Nephron progenitor cell (in vitro differentiated cells): ENCODE results near the gene CLNS1A.

Experiments used
- DNase-seq: peaks from one replicate; pipeline ENCODE4 v3.0.0; 2021
- H3K27ac Mint-ChIP-seq: 2 replicates; pipeline ENCODE4 v1.8.0; 2021; ENCODE audit warnings: mild to moderate bottlenecking, moderate library complexity, mixed read lengths
- H3K27me3 Mint-ChIP-seq: 2 replicates; pipeline ENCODE4 v1.8.0; 2021; ENCODE audit warnings: mild to moderate bottlenecking, low read depth, mixed read lengths; ENCODE audit not compliant: poor library complexity
- H3K36me3 Mint-ChIP-seq: 2 replicates; pipeline ENCODE4 v1.8.0; 2021; ENCODE audit warnings: low read depth, mixed read lengths
- H3K4me1 Mint-ChIP-seq: 2 replicates; pipeline ENCODE4 v1.8.0; 2021; ENCODE audit warnings: mixed read lengths
- H3K4me3 Mint-ChIP-seq: 2 replicates; pipeline ENCODE4 v1.8.0; 2021; ENCODE audit warnings: mild to moderate bottlenecking, moderate library complexity, mixed read lengths
- H3K9me3 Mint-ChIP-seq: 2 replicates; pipeline ENCODE4 v1.8.0; 2021; ENCODE audit warnings: mild to moderate bottlenecking, moderate library complexity, mixed read lengths
- TF ChIP-seq, protein P1 (sequence below): fragments of 200-600 bp; sonication (generic); IDR thresholded peaks from 2 replicates; pipeline ENCODE4 v1.5.0; 2021; ENCODE audit warnings: antibody characterized with exemption

CLNS1A gene

DNA sequence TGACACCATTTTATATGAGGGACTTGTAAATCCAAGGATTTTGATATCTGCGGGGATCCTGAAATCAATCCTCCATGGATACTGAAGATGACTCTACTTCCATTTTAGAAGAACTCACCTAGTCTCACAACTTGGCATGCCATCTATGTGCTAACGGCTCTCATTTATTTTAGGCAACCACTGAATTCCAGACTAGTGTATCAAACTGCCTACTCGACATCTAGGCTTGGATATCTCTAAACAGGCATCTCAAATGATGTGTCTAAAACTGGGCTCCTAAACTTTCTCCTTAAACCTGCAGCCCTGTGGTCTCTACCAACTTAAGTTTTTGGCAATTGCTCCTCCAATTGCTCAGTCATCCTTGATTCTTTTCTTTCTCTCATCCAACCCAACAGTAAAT lies 31.2 kb upstream of the CLNS1A start:
- H3K27me3 Mint-ChIP-seq: no peaks in the 10 kb centered on the region
- peaks cover 70% of the 10 kb centered on the region for H3K36me3 Mint-ChIP-seq
- no peaks in the 10 kb centered on the region for H3K9me3 Mint-ChIP-seq
- TF ChIP-seq, protein P1, sequence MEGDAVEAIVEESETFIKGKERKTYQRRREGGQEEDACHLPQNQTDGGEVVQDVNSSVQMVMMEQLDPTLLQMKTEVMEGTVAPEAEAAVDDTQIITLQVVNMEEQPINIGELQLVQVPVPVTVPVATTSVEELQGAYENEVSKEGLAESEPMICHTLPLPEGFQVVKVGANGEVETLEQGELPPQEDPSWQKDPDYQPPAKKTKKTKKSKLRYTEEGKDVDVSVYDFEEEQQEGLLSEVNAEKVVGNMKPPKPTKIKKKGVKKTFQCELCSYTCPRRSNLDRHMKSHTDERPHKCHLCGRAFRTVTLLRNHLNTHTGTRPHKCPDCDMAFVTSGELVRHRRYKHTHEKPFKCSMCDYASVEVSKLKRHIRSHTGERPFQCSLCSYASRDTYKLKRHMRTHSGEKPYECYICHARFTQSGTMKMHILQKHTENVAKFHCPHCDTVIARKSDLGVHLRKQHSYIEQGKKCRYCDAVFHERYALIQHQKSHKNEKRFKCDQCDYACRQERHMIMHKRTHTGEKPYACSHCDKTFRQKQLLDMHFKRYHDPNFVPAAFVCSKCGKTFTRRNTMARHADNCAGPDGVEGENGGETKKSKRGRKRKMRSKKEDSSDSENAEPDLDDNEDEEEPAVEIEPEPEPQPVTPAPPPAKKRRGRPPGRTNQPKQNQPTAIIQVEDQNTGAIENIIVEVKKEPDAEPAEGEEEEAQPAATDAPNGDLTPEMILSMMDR: no peak
- no peak overlapping the region for H3K4me3 Mint-ChIP-seq
- no peak for DNase-seq
- H3K4me1 Mint-ChIP-seq: no peaks in the 10 kb centered on the region
- H3K27ac Mint-ChIP-seq: no peak overlapping the region

DNA sequence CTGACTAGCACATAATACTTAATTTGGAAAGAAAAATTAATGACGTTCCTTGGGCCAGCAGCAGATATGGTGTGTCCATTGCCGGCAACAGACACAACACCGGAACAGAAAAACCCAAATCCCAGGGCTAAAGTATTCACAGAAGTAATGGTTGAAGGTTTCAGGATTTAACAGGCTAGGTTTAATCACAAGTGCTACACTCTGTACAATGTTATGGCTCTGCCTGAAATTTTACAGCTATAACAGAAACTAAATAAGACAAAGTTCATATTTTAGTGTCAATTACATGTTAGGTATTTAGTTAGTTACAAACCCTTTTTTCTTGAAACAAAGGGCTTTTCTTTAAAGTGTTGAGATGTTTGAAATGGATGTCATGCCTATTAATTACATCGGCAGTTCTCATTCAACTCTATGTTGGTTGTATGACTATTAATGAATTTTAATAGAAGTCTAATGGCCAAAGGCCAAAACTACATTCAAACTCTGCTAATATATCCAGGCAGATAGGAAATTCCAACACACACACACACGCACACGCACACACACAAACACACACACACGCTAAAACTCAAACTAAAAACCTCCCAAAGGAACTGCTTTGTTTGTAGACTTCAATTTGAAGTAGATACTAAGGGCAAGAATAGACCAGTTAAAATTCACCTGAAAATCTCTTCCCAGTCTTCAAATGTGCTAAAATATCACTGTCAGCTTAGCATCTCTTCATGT lies 27.8 kb upstream of the CLNS1A start:
- TF ChIP-seq, protein P1: no peak
- Mint-ChIP-seq H3K4me3 (no peak overlapping the region), H3K9me3 (no peaks in the 10 kb centered on the region), H3K4me1 (no peaks in the 10 kb centered on the region), H3K36me3 (peaks cover 39% of the 10 kb centered on the region), H3K27ac (no peak overlapping the region), H3K27me3 (no peaks in the 10 kb centered on the region)
- DNase-seq: no peak

DNA sequence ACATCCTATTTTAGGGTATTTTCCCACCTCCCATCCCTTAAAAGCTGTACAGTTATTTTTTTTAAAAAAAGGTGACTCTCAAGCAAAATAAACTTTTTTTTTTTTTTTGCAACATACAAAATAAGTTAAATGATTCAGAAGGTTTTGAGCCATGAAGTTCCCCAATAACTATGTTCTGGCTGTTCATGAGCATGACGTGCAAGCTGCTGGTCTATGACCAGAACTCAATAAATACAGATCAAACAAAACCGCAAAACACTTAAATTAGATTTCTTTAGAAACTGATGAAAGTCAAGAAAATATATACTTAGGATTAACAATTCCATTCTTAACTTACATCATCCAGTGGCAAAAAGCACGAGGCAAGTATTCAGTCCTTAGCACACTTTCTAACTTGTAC lies 24.1 kb upstream of the CLNS1A start:
- H3K27ac Mint-ChIP-seq: no peak overlapping the region
- peaks cover 6% of the 10 kb centered on the region for H3K36me3 Mint-ChIP-seq
- H3K27me3 Mint-ChIP-seq: no peaks in the 10 kb centered on the region
- no peak overlapping the region for H3K4me3 Mint-ChIP-seq
- DNase-seq: no peak
- no peaks in the 10 kb centered on the region for H3K9me3 Mint-ChIP-seq
- no peaks in the 10 kb centered on the region for H3K4me1 Mint-ChIP-seq
- TF ChIP-seq, protein P1: no peak

DNA sequence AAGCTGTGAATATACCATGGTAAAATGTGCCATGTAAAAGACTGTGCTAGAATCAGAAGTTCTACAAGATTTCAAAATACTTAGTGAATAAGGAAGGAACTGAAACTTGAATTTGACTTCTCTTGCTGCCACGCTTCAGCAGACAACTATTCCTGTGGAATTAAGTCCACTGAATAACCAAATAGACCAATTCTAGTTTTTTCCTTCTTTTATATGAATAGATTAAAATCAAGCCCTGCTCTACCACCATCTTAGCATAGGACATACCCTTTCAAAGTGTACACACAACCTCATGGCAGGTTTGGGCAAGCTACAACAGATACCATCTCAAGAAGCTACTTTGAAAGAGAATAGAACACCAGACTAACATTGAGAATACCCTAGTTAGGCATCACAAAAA lies 23.4 kb upstream of the CLNS1A start:
- H3K27me3 Mint-ChIP-seq: no peaks in the 10 kb centered on the region
- TF ChIP-seq, protein P1: no peak
- DNase-seq: no peak
- no peaks in the 10 kb centered on the region for H3K4me1 Mint-ChIP-seq
- H3K9me3 Mint-ChIP-seq: no peaks in the 10 kb centered on the region
- H3K27ac Mint-ChIP-seq: no peak overlapping the region
- no peak overlapping the region for H3K4me3 Mint-ChIP-seq
- no peaks in the 10 kb centered on the region for H3K36me3 Mint-ChIP-seq

DNA sequence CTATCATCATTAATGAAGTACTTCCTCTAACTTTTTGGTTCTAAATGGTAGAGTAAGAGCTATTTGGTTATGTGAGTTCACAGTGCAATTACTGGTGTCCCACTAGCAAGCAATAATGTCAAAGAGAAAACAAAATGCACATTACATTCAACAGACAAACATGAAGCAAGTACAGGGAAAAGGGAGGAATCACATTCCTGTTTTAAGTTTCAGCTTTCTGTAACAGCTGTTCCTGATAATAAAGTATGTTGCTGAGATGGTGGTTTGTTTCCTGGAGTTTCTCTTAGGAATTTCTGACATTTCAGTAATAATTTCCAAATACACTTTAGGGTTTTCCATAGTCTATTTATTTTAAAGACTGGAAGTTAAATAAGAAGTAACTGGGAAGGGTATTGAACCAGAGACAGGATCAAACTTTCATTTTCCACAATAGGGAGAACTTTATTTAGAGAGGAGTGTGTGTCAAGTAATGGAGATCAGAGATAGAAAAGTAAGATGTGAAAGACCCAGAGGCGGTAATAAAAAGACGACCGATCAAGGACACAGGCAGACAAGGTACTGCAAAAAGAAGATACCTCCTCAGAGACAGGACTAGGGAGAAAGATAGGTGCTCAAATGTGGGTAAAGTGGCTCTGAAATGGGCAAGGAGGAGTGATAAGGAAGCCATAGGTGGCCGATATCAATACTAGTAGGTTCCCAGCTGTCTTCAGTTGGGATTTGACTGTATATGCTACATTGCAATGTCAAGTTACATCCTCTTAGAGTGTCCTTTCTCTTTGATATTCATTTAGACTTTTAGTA lies 20.8 kb upstream of the CLNS1A start:
- no peak overlapping the region for H3K4me3 Mint-ChIP-seq
- no peaks in the 10 kb centered on the region for H3K4me1 Mint-ChIP-seq
- TF ChIP-seq, protein P1: no peak
- DNase-seq: no peak
- no peaks in the 10 kb centered on the region for H3K9me3 Mint-ChIP-seq
- H3K27ac Mint-ChIP-seq: no peak overlapping the region
- no peaks in the 10 kb centered on the region for H3K36me3 Mint-ChIP-seq
- H3K27me3 Mint-ChIP-seq: peaks cover 2% of the 10 kb centered on the region

DNA sequence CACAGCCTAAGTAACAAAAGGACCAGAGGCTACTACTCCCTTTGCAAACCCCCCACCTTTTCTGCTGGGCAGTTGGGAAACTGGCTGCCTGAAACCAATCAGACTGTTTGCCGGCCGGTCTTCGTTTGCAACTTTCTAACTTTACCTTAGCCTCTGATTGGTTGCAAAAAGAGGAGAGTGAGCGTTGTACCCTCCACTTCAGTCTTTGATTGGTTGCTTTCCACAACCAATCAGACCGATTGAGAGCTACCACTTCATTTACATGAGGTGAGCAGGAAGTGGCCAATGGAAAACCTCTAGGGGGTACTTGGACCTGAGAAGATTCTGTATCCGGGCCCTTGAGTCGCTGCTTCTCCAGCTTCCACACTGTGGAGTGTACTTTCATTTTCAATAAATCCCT lies 18.8 kb upstream of the CLNS1A start:
- Mint-ChIP-seq H3K36me3 (no peaks in the 10 kb centered on the region), H3K27me3 (peaks cover 6% of the 10 kb centered on the region), H3K4me3 (no peak overlapping the region), H3K4me1 (no peaks in the 10 kb centered on the region), H3K27ac (no peak overlapping the region), H3K9me3 (no peaks in the 10 kb centered on the region)
- TF ChIP-seq, protein P1: no peak
- DNase-seq: no peak
